GM19463 (cell line): ENCODE results near the gene PDYN.

Experiments used
- ATAC-seq: cut with Tn5 transposase; IDR thresholded peaks from one replicate; pipeline ENCODE4 v1.9.1; 2021; ENCODE audit warnings: mild to moderate bottlenecking, moderate library complexity; ENCODE audit not compliant: unreplicated experiment

The PDYN gene

GRCh38 chr20:1952737-1953530 is 40.9 kb downstream of the PDYN start:
- no peak for ATAC-seq

- no peak for ATAC-seq
Measured at GRCh38 chr20:1951436-1952115, 42.3 kb downstream of the PDYN start.

- ATAC-seq, result no peak
Measured at GRCh38 chr20:1950836-1951235, 43.0 kb downstream of the PDYN start.

GRCh38 chr20:1949347-1950100 is 44.3 kb downstream of the PDYN start:
- no peak for ATAC-seq

GRCh38 chr20:1947535-1947846 is 46.4 kb downstream of the PDYN start:
- no peak for ATAC-seq

- no peak for ATAC-seq
Measured at GRCh38 chr20:1946762-1947534, 46.9 kb downstream of the PDYN start.

- ATAC-seq, result no peak
Measured at GRCh38 chr20:1946442-1946761, 47.5 kb downstream of the PDYN start.

GRCh38 chr20:1945660-1946059 is 48.2 kb downstream of the PDYN start:
- ATAC-seq, result no peak

GRCh38 chr20:1945134-1945618 is 48.7 kb downstream of the PDYN start:
- ATAC-seq, result no peak

GRCh38 chr20:1944345-1945091 is 49.3 kb downstream of the PDYN start:
- no peak for ATAC-seq

GRCh38 chr20:1943275-1944002 is 50.4 kb downstream of the PDYN start:
- ATAC-seq, result no peak

GRCh38 chr20:1942486-1943274 is 51.2 kb downstream of the PDYN start:
- no peak for ATAC-seq

- ATAC-seq, result no peak
Measured at GRCh38 chr20:1942061-1942460, 51.8 kb downstream of the PDYN start.

- ATAC-seq, result no peak
Measured at GRCh38 chr20:1941226-1941625, 52.6 kb downstream of the PDYN start.

- ATAC-seq, result no peak
Measured at GRCh38 chr20:1940581-1940980, 53.3 kb downstream of the PDYN start.

- ATAC-seq, result no peak
Measured at GRCh38 chr20:1939270-1939595, 54.6 kb downstream of the PDYN start.

GRCh38 chr20:1938464-1939269 is 55.2 kb downstream of the PDYN start:
- ATAC-seq, result no peak

GRCh38 chr20:1937316-1937976 is 56.4 kb downstream of the PDYN start:
- ATAC-seq, result no peak
